SU-DHL-6 (cell line): ENCODE results near the gene LCORL.

Experiments
- EZH2phosphoT487 ChIP-seq: fragments of 200-600 bp; sonication (generic), shearing (Covaris generic); conservative IDR thresholded peaks from 2 replicates; pipeline ENCODE4 v1.6.1; 2018; ENCODE audit warnings: mild to moderate bottlenecking, antibody characterized with exemption, low read length, moderate library complexity, mixed read lengths
- TF ChIP-seq, protein P1 (sequence below): fragments of 200-600 bp; sonication (generic); IDR thresholded peaks from one replicate; pipeline ENCODE4 v1.5.1; 2017; ENCODE audit warnings: antibody characterized with exemption, mild to moderate bottlenecking, low read length, moderate library complexity; ENCODE audit not compliant: insufficient read depth, poor library complexity, severe bottlenecking

DNA sequence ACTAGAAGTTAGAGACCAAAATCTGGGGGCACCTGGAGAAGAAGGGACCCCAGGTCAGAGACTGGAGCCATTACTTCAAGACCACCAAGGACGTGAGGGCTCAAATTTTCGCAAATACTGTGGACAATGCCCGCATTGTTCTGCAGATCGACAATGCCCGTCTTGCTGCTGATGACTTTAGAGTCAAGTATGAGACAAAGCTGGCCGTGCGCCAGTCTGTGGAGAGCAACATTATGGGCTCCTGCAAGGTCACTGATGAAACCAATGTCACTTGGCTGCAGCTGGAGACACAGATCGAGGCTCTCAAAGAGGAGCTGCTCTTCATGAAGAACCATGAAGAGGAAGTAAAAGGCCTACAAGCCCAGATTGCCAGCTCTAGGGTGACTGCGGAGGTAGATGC lies 109.5 kb downstream of the LCORL start:
- TF ChIP-seq, protein P1, sequence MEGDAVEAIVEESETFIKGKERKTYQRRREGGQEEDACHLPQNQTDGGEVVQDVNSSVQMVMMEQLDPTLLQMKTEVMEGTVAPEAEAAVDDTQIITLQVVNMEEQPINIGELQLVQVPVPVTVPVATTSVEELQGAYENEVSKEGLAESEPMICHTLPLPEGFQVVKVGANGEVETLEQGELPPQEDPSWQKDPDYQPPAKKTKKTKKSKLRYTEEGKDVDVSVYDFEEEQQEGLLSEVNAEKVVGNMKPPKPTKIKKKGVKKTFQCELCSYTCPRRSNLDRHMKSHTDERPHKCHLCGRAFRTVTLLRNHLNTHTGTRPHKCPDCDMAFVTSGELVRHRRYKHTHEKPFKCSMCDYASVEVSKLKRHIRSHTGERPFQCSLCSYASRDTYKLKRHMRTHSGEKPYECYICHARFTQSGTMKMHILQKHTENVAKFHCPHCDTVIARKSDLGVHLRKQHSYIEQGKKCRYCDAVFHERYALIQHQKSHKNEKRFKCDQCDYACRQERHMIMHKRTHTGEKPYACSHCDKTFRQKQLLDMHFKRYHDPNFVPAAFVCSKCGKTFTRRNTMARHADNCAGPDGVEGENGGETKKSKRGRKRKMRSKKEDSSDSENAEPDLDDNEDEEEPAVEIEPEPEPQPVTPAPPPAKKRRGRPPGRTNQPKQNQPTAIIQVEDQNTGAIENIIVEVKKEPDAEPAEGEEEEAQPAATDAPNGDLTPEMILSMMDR, result no peak
- no peak for TF ChIP-seq EZH2phosphoT487
